Panc1 (cell line): ENCODE results near the gene TPRA1. TPM values are rescaled to one million over a fixed set of nuclear protein-coding genes. Genes with fewer than 3 reads are reported as not detected.
A peak's percentile ranks its signal among the peaks of the same experiment; 100 is the strongest.

Source experiments
- ATAC-seq: fragments of 200-7000 bp; cut with Tn5 transposase; 2 replicates; pipeline ENCODE4 v1.9.1; 2020; ENCODE audit warnings: mild to moderate bottlenecking, moderate library complexity
- BruUV-seq: library from RNA; stranded (reverse); fragments of 400-500 nt; replicated peaks from 2 replicates; lab custom pipeline; 2021; lab: Mats Ljungman, UMichigan
- CTCF ChIA-PET: fragments of 300-600 bp; sonication (Branson Sonifier 250); formaldehyde crosslinking; loops from one replicate; lab custom pipeline; 2022; ENCODE audit warnings: antibody characterized with exemption; lab: Charles Lee
- POLR2A ChIA-PET: fragments of 300-600 bp; sonication (Branson Sonifier 250); formaldehyde crosslinking; loops from one replicate; lab custom pipeline; 2022; ENCODE audit warnings: antibody characterized with exemption; lab: Charles Lee
- DNase-seq: peaks from one replicate; pipeline ENCODE4 v3.0.0-alpha.2; 2010; ENCODE audit warnings: low read depth, low spot score
- H3K27ac ChIP-seq: 2 replicates; pipeline ENCODE4 v1.5.1; 2011; ENCODE audit warnings: mild to moderate bottlenecking, low read length, inconsistent platforms
- H3K27me3 ChIP-seq: fragments of 200-500 bp; sonication (Bioruptor generic); 2 replicates; pipeline ENCODE4 v1.6.0; 2014; ENCODE audit warnings: low read length, inconsistent platforms; ENCODE audit not compliant: control insufficient read depth, insufficient read depth
- H3K36me3 ChIP-seq: fragments of 200-500 bp; sonication (Bioruptor generic); 2 replicates; pipeline ENCODE4 v1.5.1; 2014; ENCODE audit warnings: inconsistent platforms, mild to moderate bottlenecking, low read length, moderate library complexity; ENCODE audit not compliant: control insufficient read depth, insufficient read depth
- H3K4me1 ChIP-seq: 2 replicates; pipeline ENCODE4 v1.5.1; 2011; ENCODE audit warnings: inconsistent platforms, mild to moderate bottlenecking, low read length, moderate library complexity; ENCODE audit not compliant: control insufficient read depth, insufficient read depth
- H3K4me3 ChIP-seq, 2 experiments: 2 replicates each; pipeline ENCODE4 v1.5.1; 2011 to 2012; ENCODE audit warnings: low read depth in 2 of 2, low read length in 2 of 2, mild to moderate bottlenecking in 2 of 2, inconsistent platforms in 1 of 2, moderate library complexity in 1 of 2
- H3K9me3 ChIP-seq: fragments of 200-500 bp; sonication (Bioruptor generic); 2 replicates; pipeline ENCODE4 v1.5.1; 2014; ENCODE audit warnings: low read depth, mild to moderate bottlenecking, inconsistent platforms, low read length, moderate library complexity; ENCODE audit not compliant: control insufficient read depth, insufficient read depth
- CTCF ChIP-seq: fragments of 450-650 bp; IDR thresholded peaks from 2 replicates; pipeline ENCODE4 v1.5.1; 2017; ENCODE audit warnings: mild to moderate bottlenecking
- POLR2AphosphoS5 ChIP-seq: IDR thresholded peaks from 2 replicates; pipeline ENCODE4 v1.6.1; 2012; ENCODE audit warnings: mild to moderate bottlenecking, low read depth, low read length, moderate library complexity
- REST ChIP-seq, 2 experiments: IDR thresholded peaks; 2 replicates each; pipeline ENCODE4 v1.6.1; 2011 to 2012; ENCODE audit warnings: low read depth in 2 of 2, control low read depth in 1 of 2, low read length in 1 of 2, mild to moderate bottlenecking in 1 of 2, moderate library complexity in 1 of 2; ENCODE audit not compliant: insufficient read depth in 1 of 2
- SIN3A ChIP-seq: IDR thresholded peaks from 2 replicates; pipeline ENCODE4 v1.6.1; 2012; ENCODE audit warnings: low read depth, mild to moderate bottlenecking, low read length, moderate library complexity, borderline replicate concordance; ENCODE audit not compliant: insufficient read depth
- TCF7L2 ChIP-seq: IDR thresholded peaks from 2 replicates; pipeline ENCODE4 v1.6.1; 2011; ENCODE audit warnings: mild to moderate bottlenecking, low read depth, low read length, inconsistent platforms
- in situ Hi-C: cut with HindIII; loops from 2 replicates; pipeline ENCODE4 v1.10.0; 2016; ENCODE audit warnings: low sequenced_read_pairs, low pct_unique_long_range_greater_than_20kb
- intact Hi-C: fragments of 100-400 bp; cut with micrococcal nuclease; formaldehyde crosslinking; loops from one replicate; pipeline ENCODE4 v1.10.0; 2022; ENCODE audit not compliant: unreplicated experiment
- total RNA-seq: library from RNA; stranded (reverse); gene quantifications from one replicate; pipeline ENCODE4 v1.2.1, GENCODE V29; 2021; ENCODE audit not compliant: unreplicated experiment

TPRA1 gene
- total RNA-seq, 1 experiment from 2014 or later, result 42.6 TPM

- Histone ChIP-seq H3K27ac (peak overlapping the region; percentile 65), H3K36me3 (peaks cover 2% of the 10 kb centered on the region; the same call in 1 of the 2 replicates), H3K27me3 (no peaks in the 10 kb centered on the region), H3K4me3 (peak overlapping the region; percentile 82 to 84), H3K9me3 (no peaks in the 10 kb centered on the region), H3K4me1 (peaks cover 18% of the 10 kb centered on the region)
- POLR2A ChIA-PET, result interaction anchor here (0.7 kb wide), 1 partner anchor 41 kb away, joined by 3 read pairs; no protein-coding TSS in a partner anchor
- in situ Hi-C loops (no loop called here), intact Hi-C loops (no loop called here)
- ATAC-seq (no peak), DNase-seq (no peak)
- no TSS peak for BruUV-seq
- no peak for TF ChIP-seq REST (IDR thresholded peaks at IDR 0.05; ENCODE audit: insufficient read depth in 1 of 2, low read depth in 2 of 2, low read length in 1 of 2)
- no peak for TF ChIP-seq POLR2AphosphoS5
- TF ChIP-seq SIN3A, result no peak
- TF ChIP-seq TCF7L2, result no peak
- no peak for TF ChIP-seq CTCF
- CTCF ChIA-PET, result interaction anchor here (1.2 kb wide), 1 partner anchor 14 kb away, joined by 15 read pairs; no protein-coding TSS in a partner anchor
These were observed 1.5 kb downstream of the TPRA1 start for GRCh38 chr3:127588806-127589577.

GRCh38 chr3:127587876-127588275 is 2.7 kb downstream of the TPRA1 start:
- no peak for ATAC-seq
- in situ Hi-C loops, result no loop called here

More at GRCh38 chr3:127587876-127588275, 2.7 kb downstream of the TPRA1 start:
- Histone ChIP-seq H3K27ac (no peak overlapping the region), H3K36me3 (peaks cover 2% of the 10 kb centered on the region; the same call in 1 of the 2 replicates), H3K4me1 (peaks cover 18% of the 10 kb centered on the region), H3K27me3 (no peaks in the 10 kb centered on the region), H3K9me3 (no peaks in the 10 kb centered on the region), H3K4me3 (no peak overlapping the region)
- intact Hi-C loops, result no loop called here
- CTCF ChIA-PET, result interaction anchor here (0.5 to 1.3 kb wide), 2 partner anchors 13 to 1298 kb away, joined by 3 to 4 read pairs; no protein-coding TSS in a partner anchor
- DNase-seq, result no peak
- BruUV-seq, result no TSS peak
- TF ChIP-seq REST (IDR thresholded peaks at IDR 0.05; ENCODE audit: insufficient read depth in 1 of 2, low read depth in 2 of 2, low read length in 1 of 2) (no peak), CTCF (no peak), POLR2AphosphoS5 (no peak), TCF7L2 (no peak), SIN3A (no peak)
- POLR2A ChIA-PET, result no interaction called here
